Neural cell (in vitro differentiated cells): Measurements from ENCODE around the gene STUM.

Experiments
- MXI1 ChIP-seq: fragments of 450-650 bp; conservative IDR thresholded peaks from 2 replicates; pipeline ENCODE4 v1.6.1; 2014; ENCODE audit warnings: antibody characterized with exemption, mild to moderate bottlenecking; ENCODE audit not compliant: poor library complexity, severe bottlenecking
- POLR2AphosphoS5 ChIP-seq: IDR thresholded peaks from 2 replicates; pipeline ENCODE4 v1.6.1; 2012
- RAD21 ChIP-seq: fragments of 450-650 bp; conservative IDR thresholded peaks from 2 replicates; pipeline ENCODE4 v1.6.1; 2014; ENCODE audit warnings: antibody characterized with exemption, mild to moderate bottlenecking, moderate library complexity
- TF ChIP-seq, protein P1 (sequence below): fragments of 450-650 bp; IDR thresholded peaks from 2 replicates; pipeline ENCODE4 v1.5.1; 2014; ENCODE audit warnings: antibody characterized with exemption, mild to moderate bottlenecking, moderate library complexity; ENCODE audit not compliant: poor library complexity, severe bottlenecking
- TF ChIP-seq, protein P2 (sequence below): IDR thresholded peaks from 2 replicates; pipeline ENCODE4 v1.6.1; 2012; ENCODE audit warnings: borderline replicate concordance

DNA sequence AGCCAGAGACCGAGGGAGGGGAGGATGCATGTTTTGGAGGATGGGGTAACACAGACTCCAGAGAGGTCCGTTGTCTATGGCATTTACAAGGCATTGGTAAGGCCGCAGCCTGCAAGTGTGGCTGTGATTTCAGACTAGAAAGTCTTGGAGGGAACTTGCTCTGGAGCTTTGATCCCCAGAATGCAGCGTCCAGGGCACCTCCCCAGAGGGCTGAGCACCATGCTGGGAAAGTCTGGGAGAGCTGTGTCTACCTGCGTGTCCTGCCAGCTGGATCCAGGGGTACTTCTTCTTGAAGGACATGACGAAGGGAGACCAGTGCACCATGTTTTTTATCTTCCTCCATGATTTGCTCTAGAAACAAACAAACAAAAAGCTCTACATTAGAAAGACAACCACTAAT lies 99.9 kb downstream of the STUM start:
- TF ChIP-seq RAD21 (no peak), POLR2AphosphoS5 (no peak), MXI1 (no peak)
- TF ChIP-seq, protein P1, sequence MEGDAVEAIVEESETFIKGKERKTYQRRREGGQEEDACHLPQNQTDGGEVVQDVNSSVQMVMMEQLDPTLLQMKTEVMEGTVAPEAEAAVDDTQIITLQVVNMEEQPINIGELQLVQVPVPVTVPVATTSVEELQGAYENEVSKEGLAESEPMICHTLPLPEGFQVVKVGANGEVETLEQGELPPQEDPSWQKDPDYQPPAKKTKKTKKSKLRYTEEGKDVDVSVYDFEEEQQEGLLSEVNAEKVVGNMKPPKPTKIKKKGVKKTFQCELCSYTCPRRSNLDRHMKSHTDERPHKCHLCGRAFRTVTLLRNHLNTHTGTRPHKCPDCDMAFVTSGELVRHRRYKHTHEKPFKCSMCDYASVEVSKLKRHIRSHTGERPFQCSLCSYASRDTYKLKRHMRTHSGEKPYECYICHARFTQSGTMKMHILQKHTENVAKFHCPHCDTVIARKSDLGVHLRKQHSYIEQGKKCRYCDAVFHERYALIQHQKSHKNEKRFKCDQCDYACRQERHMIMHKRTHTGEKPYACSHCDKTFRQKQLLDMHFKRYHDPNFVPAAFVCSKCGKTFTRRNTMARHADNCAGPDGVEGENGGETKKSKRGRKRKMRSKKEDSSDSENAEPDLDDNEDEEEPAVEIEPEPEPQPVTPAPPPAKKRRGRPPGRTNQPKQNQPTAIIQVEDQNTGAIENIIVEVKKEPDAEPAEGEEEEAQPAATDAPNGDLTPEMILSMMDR = no peak
- TF ChIP-seq, protein P2, sequence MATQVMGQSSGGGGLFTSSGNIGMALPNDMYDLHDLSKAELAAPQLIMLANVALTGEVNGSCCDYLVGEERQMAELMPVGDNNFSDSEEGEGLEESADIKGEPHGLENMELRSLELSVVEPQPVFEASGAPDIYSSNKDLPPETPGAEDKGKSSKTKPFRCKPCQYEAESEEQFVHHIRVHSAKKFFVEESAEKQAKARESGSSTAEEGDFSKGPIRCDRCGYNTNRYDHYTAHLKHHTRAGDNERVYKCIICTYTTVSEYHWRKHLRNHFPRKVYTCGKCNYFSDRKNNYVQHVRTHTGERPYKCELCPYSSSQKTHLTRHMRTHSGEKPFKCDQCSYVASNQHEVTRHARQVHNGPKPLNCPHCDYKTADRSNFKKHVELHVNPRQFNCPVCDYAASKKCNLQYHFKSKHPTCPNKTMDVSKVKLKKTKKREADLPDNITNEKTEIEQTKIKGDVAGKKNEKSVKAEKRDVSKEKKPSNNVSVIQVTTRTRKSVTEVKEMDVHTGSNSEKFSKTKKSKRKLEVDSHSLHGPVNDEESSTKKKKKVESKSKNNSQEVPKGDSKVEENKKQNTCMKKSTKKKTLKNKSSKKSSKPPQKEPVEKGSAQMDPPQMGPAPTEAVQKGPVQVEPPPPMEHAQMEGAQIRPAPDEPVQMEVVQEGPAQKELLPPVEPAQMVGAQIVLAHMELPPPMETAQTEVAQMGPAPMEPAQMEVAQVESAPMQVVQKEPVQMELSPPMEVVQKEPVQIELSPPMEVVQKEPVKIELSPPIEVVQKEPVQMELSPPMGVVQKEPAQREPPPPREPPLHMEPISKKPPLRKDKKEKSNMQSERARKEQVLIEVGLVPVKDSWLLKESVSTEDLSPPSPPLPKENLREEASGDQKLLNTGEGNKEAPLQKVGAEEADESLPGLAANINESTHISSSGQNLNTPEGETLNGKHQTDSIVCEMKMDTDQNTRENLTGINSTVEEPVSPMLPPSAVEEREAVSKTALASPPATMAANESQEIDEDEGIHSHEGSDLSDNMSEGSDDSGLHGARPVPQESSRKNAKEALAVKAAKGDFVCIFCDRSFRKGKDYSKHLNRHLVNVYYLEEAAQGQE = no peak
